ENCODE results near the gene MMEL1. TPM values are rescaled to one million over a fixed set of nuclear protein-coding genes. Genes with fewer than 3 reads are reported as not detected.

Gene MMEL1
- total and polyA plus RNA-seq, 2 donors (not counting 3 experiments of a cell fraction or from before 2014, with no cell fraction given) = 1.1 to 1.2 TPM

DNA sequence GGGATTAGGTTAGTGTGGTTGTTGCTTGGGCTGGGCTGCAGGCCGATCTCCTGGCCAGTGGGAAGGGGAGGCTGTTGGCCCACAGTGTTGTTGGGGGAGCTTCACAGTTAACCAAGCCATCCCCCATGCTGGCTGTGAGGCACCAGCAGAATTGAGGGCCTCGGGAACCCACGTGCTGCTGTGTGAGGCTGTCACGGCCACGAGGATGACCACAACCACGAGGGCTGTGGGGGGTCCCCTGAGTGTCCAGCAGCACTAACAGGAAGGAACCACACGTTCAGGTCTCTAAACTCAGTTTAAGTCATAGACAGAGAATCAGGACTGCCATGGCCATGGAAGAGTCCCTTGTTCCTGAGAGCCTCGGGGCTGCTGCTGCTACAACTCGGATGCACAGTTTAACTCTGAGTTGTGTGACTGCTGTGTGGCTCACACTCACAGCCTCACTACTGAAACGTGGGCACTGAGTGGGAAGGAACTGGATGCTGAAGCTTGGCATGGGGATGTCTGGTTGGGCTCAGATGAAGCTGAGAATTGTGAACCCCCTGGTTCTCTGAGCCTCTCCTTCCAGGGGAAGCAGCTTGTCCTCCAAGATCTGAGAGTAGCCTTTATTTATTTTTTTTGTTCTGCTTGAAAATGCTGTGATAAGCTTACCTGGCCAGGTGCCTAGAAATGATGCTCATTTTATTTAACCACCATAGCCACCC is 4.8 kb upstream of the MMEL1 start:
- no peak overlapping the region for H3K4me2 ChIP-seq (ENCODE audit: insufficient read depth, low read length)
- H3K4me3 ChIP-seq (replicated peaks in 1 of 3; ENCODE audit: insufficient read depth in 1 of 3, low read depth in 1 of 3, low read length in 3 of 3) = no peak overlapping the region
- FAIRE-seq (no peak), DNase-seq (ENCODE audit: low read depth, low spot score) (no peak)
- CTCF ChIA-PET = no interaction called here
- H3K27me3 ChIP-seq (ENCODE audit: control insufficient read depth in 2 of 2, insufficient read depth in 2 of 2, low read length in 2 of 2) = no peaks in the 10 kb centered on the region
- BruUV-seq (replicated peaks) = no TSS peak
- H3K79me2 ChIP-seq (ENCODE audit: control insufficient read depth, insufficient read depth, low read length) = no peaks in the 10 kb centered on the region
- TF ChIP-seq, protein P1, sequence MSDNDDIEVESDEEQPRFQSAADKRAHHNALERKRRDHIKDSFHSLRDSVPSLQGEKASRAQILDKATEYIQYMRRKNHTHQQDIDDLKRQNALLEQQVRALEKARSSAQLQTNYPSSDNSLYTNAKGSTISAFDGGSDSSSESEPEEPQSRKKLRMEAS (IDR thresholded peaks at IDR 0.05; ENCODE audit: insufficient read depth, insufficient read length) = no peak
- TF ChIP-seq FOS (IDR thresholded peaks at IDR 0.05; ENCODE audit: borderline replicate concordance, insufficient read depth, low read length) (no peak), MYC (IDR thresholded peaks at IDR 0.05; ENCODE audit: low read depth, low read length) (no peak), POLR2A (IDR thresholded peaks at IDR 0.05; ENCODE audit: low read depth, low read length) (no peak), POLR2AphosphoS5 (IDR thresholded peaks at IDR 0.05; ENCODE audit: insufficient read depth, low read depth, low read length) (no peak), GATA2 (IDR thresholded peaks at IDR 0.05; ENCODE audit: insufficient read depth, insufficient read length, low read depth, low read length) (no peak), EZH2 (IDR thresholded peaks at IDR 0.05; ENCODE audit: borderline replicate concordance, low read depth, low read length, severe bottlenecking) (no peak), JUN (IDR thresholded peaks at IDR 0.05; ENCODE audit: borderline replicate concordance, insufficient read depth, insufficient read length, low read depth) (no peak)
- TF ChIP-seq, protein P2, sequence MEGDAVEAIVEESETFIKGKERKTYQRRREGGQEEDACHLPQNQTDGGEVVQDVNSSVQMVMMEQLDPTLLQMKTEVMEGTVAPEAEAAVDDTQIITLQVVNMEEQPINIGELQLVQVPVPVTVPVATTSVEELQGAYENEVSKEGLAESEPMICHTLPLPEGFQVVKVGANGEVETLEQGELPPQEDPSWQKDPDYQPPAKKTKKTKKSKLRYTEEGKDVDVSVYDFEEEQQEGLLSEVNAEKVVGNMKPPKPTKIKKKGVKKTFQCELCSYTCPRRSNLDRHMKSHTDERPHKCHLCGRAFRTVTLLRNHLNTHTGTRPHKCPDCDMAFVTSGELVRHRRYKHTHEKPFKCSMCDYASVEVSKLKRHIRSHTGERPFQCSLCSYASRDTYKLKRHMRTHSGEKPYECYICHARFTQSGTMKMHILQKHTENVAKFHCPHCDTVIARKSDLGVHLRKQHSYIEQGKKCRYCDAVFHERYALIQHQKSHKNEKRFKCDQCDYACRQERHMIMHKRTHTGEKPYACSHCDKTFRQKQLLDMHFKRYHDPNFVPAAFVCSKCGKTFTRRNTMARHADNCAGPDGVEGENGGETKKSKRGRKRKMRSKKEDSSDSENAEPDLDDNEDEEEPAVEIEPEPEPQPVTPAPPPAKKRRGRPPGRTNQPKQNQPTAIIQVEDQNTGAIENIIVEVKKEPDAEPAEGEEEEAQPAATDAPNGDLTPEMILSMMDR (IDR thresholded peaks at IDR 0.05; ENCODE audit: extremely low read depth in 1 of 2, insufficient read depth in 1 of 2, low read depth in 1 of 2, low read length in 2 of 2) = no peak
- H2AFZ ChIP-seq (ENCODE audit: low read depth, low read length) = no peak overlapping the region
- peaks cover 8% of the 10 kb centered on the region for H3K4me1 ChIP-seq (ENCODE audit: control insufficient read depth, extremely low read depth, insufficient read depth, low read length)
- no peak overlapping the region for H3K27ac ChIP-seq (ENCODE audit: insufficient read depth, low read depth, low read length)
- H3K36me3 ChIP-seq (ENCODE audit: control insufficient read depth in 2 of 2, extremely low read depth in 1 of 2, insufficient read depth in 2 of 2, low read length in 2 of 2) = no peaks in the 10 kb centered on the region
- POLR2A ChIA-PET = no interaction called here
- intact Hi-C loops (cut with micrococcal nuclease) (no loop called here), dilution Hi-C loops (cut with MboI; ENCODE audit: extremely low pct_ligation_motif_present, low sequenced_read_pairs) (no loop called here)
- peaks cover 1% of the 10 kb centered on the region for H3K9me3 ChIP-seq (replicated peaks; ENCODE audit: control insufficient read depth, insufficient read depth, low read length)
- no peak overlapping the region for H3K9ac ChIP-seq (replicated peaks; ENCODE audit: extremely low read depth, insufficient read depth, low read length)
- no peaks in the 10 kb centered on the region for H3K9me1 ChIP-seq (replicated peaks; ENCODE audit: control insufficient read depth, extremely low read depth, insufficient read depth, low read length)
- H4K20me1 ChIP-seq (replicated peaks; ENCODE audit: control insufficient read depth, extremely low read depth, insufficient read depth, low read length) = no peaks in the 10 kb centered on the region

Measured in endothelial cell of umbilical vein (primary cell).